Dedifferentiated amniotic fluid mesenchymal stem cell (primary cell): Measurements from ENCODE around the gene GPA33.

Source experiments
- DNase-seq: peaks from one replicate; pipeline ENCODE4 v3.0.0-alpha.2; 2016; ENCODE audit errors: extremely low spot score

The GPA33 gene, protein sequence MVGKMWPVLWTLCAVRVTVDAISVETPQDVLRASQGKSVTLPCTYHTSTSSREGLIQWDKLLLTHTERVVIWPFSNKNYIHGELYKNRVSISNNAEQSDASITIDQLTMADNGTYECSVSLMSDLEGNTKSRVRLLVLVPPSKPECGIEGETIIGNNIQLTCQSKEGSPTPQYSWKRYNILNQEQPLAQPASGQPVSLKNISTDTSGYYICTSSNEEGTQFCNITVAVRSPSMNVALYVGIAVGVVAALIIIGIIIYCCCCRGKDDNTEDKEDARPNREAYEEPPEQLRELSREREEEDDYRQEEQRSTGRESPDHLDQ

GRCh38 chr1:167090314-167090942, at the start of gene GPA33:
GPA33 (minus strand) TSS chr1:167090377; CDS start chr1:167090287, 90 bp downstream.
- no peak for DNase-seq

GRCh38 chr1:167138703-167139102, 48.5 kb upstream of the GPA33 start:
- no peak for DNase-seq

DNA sequence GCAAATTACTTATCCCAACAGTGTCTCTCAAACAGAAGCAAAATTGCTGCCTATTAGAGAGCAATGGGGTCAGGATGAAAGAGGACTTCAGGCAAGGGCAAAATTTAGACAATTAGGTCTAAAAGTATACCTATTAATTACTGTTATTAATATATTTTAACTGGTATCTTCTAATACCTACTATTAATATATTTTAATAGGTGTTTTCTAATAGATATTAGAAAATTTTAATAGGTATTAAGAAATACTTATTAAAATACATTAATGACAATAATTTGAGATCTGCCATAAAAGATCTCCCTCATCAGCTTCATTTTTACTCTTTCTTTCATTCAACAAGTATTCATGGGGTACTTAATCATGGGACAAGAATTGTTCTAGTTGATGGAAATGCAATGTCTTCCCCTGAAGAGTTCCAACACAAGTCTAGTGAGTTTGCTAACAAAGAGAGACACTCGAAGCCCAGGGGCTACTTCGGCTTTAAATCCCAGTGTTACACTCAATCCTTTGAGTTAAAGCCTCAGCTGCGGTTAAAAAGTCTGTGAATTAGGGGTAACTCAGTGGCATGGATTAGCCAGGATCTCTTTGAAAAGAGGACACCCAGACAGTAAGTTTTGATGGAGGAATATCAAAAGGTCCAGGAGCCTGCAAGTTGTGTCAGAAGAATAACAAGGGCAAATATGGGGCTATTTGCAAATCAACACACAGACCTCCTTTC, 47.8 kb upstream of the GPA33 start:
- no peak for DNase-seq

DNA sequence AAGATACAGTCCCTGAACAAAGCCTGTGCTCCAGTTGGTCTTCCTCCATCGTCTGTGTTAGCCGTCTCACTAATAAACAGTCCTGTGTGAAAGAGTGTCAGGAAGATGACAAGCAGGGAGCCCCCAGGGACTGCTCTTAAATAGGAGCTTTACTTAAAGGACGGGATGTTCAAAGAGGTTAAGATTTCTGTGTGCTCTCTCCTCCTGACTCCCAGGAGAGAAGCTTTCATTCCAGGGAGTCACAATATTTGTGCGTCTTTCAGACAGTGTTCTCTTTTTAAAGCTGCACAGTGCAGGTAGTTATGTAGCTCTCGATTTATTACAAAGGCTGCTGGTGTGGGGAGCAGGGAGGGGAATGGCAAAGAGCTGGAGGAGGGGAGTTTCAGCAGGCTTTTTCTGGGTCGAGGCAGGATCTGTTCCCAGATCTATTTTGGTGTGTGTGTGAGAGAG, 47.2 kb upstream of the GPA33 start:
- no peak for DNase-seq

GRCh38 chr1:167136806-167137205, 46.6 kb upstream of the GPA33 start:
- no peak for DNase-seq

DNA sequence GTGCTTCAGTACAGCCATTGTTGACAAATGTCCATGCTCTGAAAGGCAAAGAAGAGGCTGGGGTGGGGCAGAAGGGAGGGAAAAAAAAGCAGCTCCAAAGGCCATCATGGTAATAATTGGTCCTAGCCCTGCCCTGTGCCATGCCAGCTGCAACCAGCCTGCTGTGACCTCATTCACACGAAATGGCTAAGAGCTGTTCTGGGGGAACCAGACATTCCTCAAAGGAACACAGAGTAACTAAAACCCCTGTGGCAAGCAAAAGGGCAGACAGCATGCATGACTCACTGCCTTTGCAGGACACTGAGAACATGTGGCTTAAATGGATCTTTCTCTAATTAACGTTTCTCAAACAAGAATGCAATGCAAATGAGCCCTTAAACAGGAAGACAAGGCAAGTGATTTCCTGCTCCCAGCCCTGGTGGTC, 46.0 kb upstream of the GPA33 start:
- DNase-seq: no peak

GRCh38 chr1:167135281-167135840, 45.2 kb upstream of the GPA33 start:
- DNase-seq: no peak

DNA sequence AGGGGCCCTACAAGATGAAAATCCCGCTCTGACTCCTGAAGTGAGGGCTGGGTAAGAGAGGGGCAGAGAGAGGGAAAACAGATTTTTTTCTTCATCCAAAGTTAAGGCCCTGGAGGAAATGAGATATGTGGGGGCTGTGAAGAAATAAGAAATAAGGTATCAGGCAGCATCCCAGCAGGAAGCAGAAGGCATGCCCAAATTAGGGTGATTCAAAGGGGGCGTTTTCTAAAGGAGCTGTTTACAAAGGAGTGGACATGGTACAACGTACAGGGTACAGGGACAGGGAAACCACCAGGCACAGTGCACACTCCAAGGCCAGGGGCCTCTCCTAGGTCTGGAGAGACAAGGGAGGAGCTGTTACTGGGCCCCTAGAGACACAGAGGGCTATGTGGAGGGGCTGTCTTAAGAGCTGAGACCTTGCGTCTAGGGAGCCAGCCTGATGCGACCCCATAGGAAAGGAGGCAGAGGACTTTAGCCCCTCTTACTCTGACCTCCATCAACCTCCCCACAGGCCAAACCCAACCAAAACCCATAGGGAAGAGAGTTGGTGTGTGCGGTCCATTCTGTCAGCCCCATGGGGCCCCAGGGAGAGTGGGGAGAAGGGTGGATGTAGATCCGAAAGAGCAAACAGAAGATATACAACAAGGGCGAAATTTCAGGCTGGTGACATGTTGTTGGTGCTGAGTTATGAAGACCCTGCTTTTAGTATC, 42.3 kb upstream of the GPA33 start:
- DNase-seq: no peak

GRCh38 chr1:167130829-167131510, 40.8 kb upstream of the GPA33 start:
- no peak for DNase-seq

GRCh38 chr1:167128261-167129227, 38.4 kb upstream of the GPA33 start:
- no peak for DNase-seq

GRCh38 chr1:167127661-167128060, 37.5 kb upstream of the GPA33 start:
- no peak for DNase-seq

GRCh38 chr1:167127236-167127635, 37.1 kb upstream of the GPA33 start:
- no peak for DNase-seq

GRCh38 chr1:167126811-167127210, 36.6 kb upstream of the GPA33 start:
- no peak for DNase-seq

DNA sequence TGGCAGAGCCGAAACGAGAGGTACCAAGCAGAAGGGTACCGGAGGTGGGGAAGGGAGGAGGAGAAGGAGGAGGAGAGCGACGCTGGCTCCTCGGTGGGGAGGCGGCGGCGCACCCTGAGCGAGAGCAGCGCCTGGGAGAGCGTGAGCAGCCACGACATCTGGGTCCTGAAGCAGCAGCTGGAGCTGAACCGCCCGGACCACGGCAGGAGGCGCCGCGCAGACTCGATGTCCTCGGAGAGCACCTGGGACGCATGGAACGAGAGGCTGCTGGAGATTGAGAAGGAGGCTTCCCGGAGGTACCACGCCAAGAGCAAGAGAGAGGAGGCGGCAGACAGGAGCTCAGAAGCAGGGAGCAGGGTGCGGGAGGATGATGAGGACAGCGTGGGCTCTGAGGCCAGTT, 36.1 kb upstream of the GPA33 start:
- DNase-seq: no peak

DNA sequence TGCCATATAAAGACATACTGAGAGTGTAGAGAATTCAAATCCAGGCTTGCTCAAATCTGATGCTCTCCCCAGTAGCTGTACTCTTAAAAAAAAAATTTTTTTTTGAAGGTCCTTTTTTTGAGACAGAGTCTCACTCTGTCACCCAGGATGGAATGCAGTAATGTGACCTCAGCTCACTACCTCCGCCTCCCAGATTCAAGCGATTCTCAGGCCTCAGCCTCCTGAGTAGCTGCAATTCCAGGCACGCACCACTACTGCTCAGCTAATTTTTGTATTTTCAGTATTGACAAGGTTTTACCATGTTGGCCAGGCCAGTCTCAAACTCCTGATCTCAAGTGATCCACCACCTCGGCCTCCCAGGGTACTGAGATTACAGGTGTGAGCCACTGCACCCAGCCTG, 32.4 kb upstream of the GPA33 start:
- no peak for DNase-seq

DNA sequence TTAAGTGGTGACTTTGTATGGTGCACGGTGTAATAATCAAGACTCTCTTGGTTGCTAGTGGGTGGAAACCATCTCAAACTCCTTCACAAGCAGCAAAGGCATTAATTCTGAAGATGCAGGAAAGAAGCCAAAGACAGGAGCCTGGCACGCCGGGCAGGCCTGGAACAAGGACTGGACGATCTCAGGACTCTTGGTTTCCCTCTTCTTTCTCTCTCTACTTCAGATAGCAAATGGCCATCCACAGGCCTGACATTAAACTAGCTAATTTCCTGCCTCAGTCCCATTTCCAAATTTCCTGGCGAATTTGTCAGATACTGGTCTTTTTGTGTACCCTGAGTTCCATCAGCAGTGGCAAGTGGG, 31.9 kb upstream of the GPA33 start:
- DNase-seq: no peak

GRCh38 chr1:167121375-167122120, 31.4 kb upstream of the GPA33 start:
- DNase-seq: no peak

- DNase-seq: no peak
These were observed 30.7 kb upstream of the GPA33 start for GRCh38 chr1:167120899-167121298.

DNA sequence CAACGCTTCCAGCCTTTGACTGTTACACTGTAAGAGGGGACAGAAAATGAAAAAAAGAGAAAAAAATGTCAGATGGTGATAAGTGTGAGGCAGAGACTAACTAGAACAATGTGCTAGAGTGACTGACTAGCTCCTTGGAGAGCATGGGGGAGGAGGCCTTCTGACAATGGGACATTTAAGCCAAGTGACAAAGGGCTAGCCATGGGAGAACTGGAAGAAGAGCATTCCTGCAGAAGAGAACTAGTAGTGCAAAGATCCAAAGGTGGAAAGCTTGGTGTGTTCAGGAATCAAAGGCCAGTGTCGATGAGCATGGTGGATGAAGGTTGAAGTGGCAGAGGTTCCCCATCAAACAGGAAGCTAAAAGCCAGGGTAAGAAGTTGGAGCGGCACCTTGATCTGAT, 29.5 kb upstream of the GPA33 start:
- no peak for DNase-seq
